ENCODE data around the gene ATF7IP2. TPM values are rescaled to one million over a fixed set of nuclear protein-coding genes. Genes with fewer than 3 reads are reported as not detected.
A peak's percentile ranks its signal among the peaks of the same experiment; 100 is the strongest.

ATF7IP2 gene
- total RNA-seq, 3 donors from 2014 or later: 5.0 to 14.5 (median 11.0) TPM

GRCh38 chr16:10514369-10515055, 128.7 kb downstream of the ATF7IP2 start:
- Histone ChIP-seq H3K36me3 (ENCODE audit: low read depth) (no peaks in the 10 kb centered on the region), H3K9me3 (no peaks in the 10 kb centered on the region), H3K4me1 (ENCODE audit: low read depth) (no peaks in the 10 kb centered on the region), H3K4me3 (no peak overlapping the region)
- peak; percentile 57 for ATAC-seq
- TF ChIP-seq, protein P1, sequence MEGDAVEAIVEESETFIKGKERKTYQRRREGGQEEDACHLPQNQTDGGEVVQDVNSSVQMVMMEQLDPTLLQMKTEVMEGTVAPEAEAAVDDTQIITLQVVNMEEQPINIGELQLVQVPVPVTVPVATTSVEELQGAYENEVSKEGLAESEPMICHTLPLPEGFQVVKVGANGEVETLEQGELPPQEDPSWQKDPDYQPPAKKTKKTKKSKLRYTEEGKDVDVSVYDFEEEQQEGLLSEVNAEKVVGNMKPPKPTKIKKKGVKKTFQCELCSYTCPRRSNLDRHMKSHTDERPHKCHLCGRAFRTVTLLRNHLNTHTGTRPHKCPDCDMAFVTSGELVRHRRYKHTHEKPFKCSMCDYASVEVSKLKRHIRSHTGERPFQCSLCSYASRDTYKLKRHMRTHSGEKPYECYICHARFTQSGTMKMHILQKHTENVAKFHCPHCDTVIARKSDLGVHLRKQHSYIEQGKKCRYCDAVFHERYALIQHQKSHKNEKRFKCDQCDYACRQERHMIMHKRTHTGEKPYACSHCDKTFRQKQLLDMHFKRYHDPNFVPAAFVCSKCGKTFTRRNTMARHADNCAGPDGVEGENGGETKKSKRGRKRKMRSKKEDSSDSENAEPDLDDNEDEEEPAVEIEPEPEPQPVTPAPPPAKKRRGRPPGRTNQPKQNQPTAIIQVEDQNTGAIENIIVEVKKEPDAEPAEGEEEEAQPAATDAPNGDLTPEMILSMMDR (IDR thresholded peaks at IDR 0.05): peak; percentile 34
- DNase-seq: peak in 1 of 3 donors; percentile 74
- intact Hi-C loops (cut with DNase I, micrococcal nuclease): loop anchor here in 1 of 2 donors (10.0 kb wide), 1 partner anchor 400 kb away; no protein-coding TSS in a partner anchor

DNA sequence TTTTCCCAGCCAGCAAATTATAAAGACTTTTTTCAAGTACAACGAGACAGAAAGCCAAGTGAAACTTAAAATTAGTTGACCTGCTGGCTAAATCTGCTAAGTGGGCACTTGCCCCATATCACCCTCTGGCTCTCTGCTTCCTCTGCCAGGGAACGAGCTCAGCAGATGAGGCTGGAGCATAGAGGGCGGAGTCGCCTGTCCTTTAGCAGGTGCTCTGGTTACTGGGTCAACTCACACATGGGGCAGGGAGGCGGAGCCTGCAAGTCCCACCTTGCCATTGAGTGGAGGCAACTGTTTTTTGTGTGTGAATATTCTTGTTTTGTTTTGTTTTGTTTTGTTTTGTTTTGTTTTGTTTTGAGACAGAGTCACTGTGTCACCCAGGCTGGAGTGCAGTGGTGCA, 132.0 kb downstream of the ATF7IP2 start:
- TF ChIP-seq, protein P1 (IDR thresholded peaks at IDR 0.05): no peak
- no peaks in the 10 kb centered on the region for H3K36me3 ChIP-seq (ENCODE audit: low read depth)
- peak in 1 of 3 donors; percentile 32 for DNase-seq
- H3K9me3 ChIP-seq: no peaks in the 10 kb centered on the region
- H3K4me1 ChIP-seq (ENCODE audit: low read depth): peaks cover 5% of the 10 kb centered on the region
- peak; percentile 30 for ATAC-seq
- H3K4me3 ChIP-seq: no peak overlapping the region
- intact Hi-C loops (cut with DNase I, micrococcal nuclease): loop anchor here in 1 of 2 donors (2.0 to 10.0 kb wide), 2 partner anchors 219 to 397 kb away; no protein-coding TSS in a partner anchor

DNA sequence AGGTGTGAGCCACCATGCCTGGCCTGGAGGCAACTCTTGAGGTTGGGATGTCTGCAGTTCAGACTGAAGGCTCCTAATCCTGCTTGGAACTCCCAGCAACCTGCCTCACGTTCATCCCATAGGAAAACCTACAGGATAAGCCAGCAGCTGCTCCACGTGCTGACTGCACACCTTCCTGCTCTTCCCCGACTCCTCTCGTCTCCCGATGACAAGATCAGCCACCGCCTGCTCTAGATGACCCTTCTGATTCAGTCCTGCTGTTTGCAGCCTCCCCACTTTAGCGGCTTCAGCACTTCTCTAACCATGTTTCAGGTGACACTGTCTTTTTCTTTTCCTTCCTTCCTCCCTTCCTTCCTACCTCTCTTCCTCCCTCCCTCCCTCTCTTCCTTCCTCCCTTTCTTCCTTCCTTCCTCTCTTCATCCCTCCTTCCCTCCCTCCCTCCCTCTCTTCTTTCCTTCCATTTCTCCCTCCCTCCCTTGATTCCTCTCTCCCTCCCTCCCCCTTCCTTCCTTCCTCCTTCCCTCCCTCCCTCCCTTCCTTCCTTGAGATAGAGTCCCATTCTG, 132.7 kb downstream of the ATF7IP2 start:
- intact Hi-C loops (cut with DNase I, micrococcal nuclease): loop anchor here in 1 of 2 donors (10.0 kb wide), 1 partner anchor 396 kb away; no protein-coding TSS in a partner anchor
- Histone ChIP-seq H3K4me1 (ENCODE audit: low read depth) (peaks cover 5% of the 10 kb centered on the region), H3K36me3 (ENCODE audit: low read depth) (no peaks in the 10 kb centered on the region), H3K9me3 (no peaks in the 10 kb centered on the region), H3K4me3 (no peak overlapping the region)
- ATAC-seq: no peak
- DNase-seq: no peak
- TF ChIP-seq, protein P1 (IDR thresholded peaks at IDR 0.05): no peak

DNA sequence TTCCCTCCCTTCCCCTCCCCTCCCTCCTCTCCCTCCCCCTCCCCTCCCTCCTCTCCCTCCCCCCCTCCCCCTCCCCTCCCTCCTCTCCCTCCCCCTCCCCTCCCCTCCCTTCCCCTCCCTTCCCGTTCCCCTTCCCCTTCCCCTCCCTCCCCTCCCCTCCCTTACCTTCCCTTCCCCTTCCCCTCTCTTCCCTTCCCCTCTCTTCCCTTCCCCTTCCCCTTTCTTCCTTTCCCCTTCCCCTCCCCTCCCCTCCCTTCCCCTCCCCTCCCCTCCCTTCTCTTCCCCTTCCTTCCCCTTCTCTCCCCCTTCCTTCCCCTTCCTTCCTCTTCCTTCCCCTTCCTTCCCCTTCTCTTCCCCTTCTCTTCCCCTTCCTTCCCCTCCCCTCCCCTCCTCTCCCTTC, 133.4 kb downstream of the ATF7IP2 start:
- H3K9me3 ChIP-seq: no peaks in the 10 kb centered on the region
- TF ChIP-seq, protein P1 (IDR thresholded peaks at IDR 0.05): no peak
- H3K36me3 ChIP-seq (ENCODE audit: low read depth): no peaks in the 10 kb centered on the region
- DNase-seq (no peak), ATAC-seq (no peak)
- peaks cover 5% of the 10 kb centered on the region for H3K4me1 ChIP-seq (ENCODE audit: low read depth)
- H3K4me3 ChIP-seq: no peak overlapping the region
- intact Hi-C loops (cut with DNase I, micrococcal nuclease): loop anchor here in 1 of 2 donors (10.0 kb wide), 1 partner anchor 396 kb away; no protein-coding TSS in a partner anchor

- TF ChIP-seq, protein P1 (IDR thresholded peaks at IDR 0.05): no peak
- Histone ChIP-seq H3K9me3 (no peaks in the 10 kb centered on the region), H3K4me1 (ENCODE audit: low read depth) (peaks cover 5% of the 10 kb centered on the region), H3K4me3 (no peak overlapping the region), H3K36me3 (ENCODE audit: low read depth) (no peaks in the 10 kb centered on the region)
- DNase-seq: no peak
- ATAC-seq: peak; percentile 80
- intact Hi-C loops (cut with DNase I, micrococcal nuclease): loop anchor here (5.0 to 10.0 kb wide), 2 partner anchors 217 to 395 kb away; no protein-coding TSS in a partner anchor
Measured at GRCh38 chr16:10519929-10520868, 134.3 kb downstream of the ATF7IP2 start.

All from mucosa of descending colon (tissue), 3 donors.